Subcutaneous abdominal adipose tissue (tissue), 5 donors: ENCODE data around the gene ARMC10.
"Not testable (repeated sequence)": the region's sequence is repeated elsewhere in the genome, so short reads cannot be mapped to it uniquely, and the experiment has no call there.

Experiments used
- H3K27ac ChIP-seq: one replicate; pipeline ENCODE4 v1.7.0; 2013; ENCODE audit warnings: low read depth, mild to moderate bottlenecking, inconsistent platforms, low read length, moderate library complexity
- H3K27me3 ChIP-seq, 5 donors: one replicate each; pipeline ENCODE4 v1.7.0; 2013; ENCODE audit warnings: low read length in 5 of 5, inconsistent platforms in 1 of 5; ENCODE audit not compliant: control insufficient read depth in 5 of 5, insufficient read depth in 4 of 5
- H3K36me3 ChIP-seq, 5 donors: one replicate each; pipeline ENCODE4 v1.7.0; 2013; ENCODE audit warnings: low read length in 5 of 5; ENCODE audit not compliant: control insufficient read depth in 5 of 5, insufficient read depth in 5 of 5
- H3K4me1 ChIP-seq, 5 donors: one replicate each; pipeline ENCODE4 v1.7.0; 2013; ENCODE audit warnings: low read length in 5 of 5, mild to moderate bottlenecking in 3 of 5, moderate library complexity in 1 of 5; ENCODE audit not compliant: control insufficient read depth in 5 of 5, insufficient read depth in 5 of 5
- H3K4me3 ChIP-seq, 5 donors: one replicate each; pipeline ENCODE4 v1.7.0; 2013; ENCODE audit warnings: low read length in 5 of 5, low read depth in 1 of 5
- H3K9ac ChIP-seq, 5 donors: one replicate each; pipeline ENCODE4 v1.7.0; 2013; ENCODE audit warnings: low read length in 5 of 5, mild to moderate bottlenecking in 4 of 5, moderate library complexity in 3 of 5
- H3K9me3 ChIP-seq, 5 donors: one replicate each; pipeline ENCODE4 v1.7.0; 2013; ENCODE audit warnings: low read length in 5 of 5; ENCODE audit not compliant: control insufficient read depth in 5 of 5
- donor health status: healthy.
- donor health status: healthy.
- donor health status: healthy.
- donor health status: healthy.
- donor health status: healthy.

The ARMC10 gene

GRCh38 chr7:103074519-103075336 lies at the start of gene ARMC10, which contains the start of gene FBXL13:
Gene ARMC10 (plus strand): TSS chr7:103075140. CDS start chr7:103075273, 133 bp downstream.
Gene FBXL13 (minus strand): TSS chr7:103074796.
- Histone ChIP-seq H3K9me3 (no peaks in the 10 kb centered on the region), H3K4me3 (peak within 1 kb of the TSS; percentile 75 to 99 (median 85)), H3K4me1 (peaks cover 3 to 23% (median 17%) of the 10 kb centered on the region in 5 donors), H3K27ac (peak within 1 kb of the TSS; percentile 71), H3K9ac (peak within 1 kb of the TSS; percentile 79 to 92 (median 87)), H3K36me3 (no peaks in the 10 kb centered on the region), H3K27me3 (no peaks in the 10 kb centered on the region)

GRCh38 chr7:103025341-103025740 lies 49.6 kb upstream of the ARMC10 start:
- H3K9me3 ChIP-seq, result no peaks in the 10 kb centered on the region
- no peak overlapping the region for H3K27ac ChIP-seq
- H3K4me3 ChIP-seq, result no peak overlapping the region
- no peak overlapping the region for H3K9ac ChIP-seq
- H3K27me3 ChIP-seq, result no peaks in the 10 kb centered on the region
- H3K4me1 ChIP-seq, result no peaks in the 10 kb centered on the region
- no peaks in the 10 kb centered on the region for H3K36me3 ChIP-seq

DNA sequence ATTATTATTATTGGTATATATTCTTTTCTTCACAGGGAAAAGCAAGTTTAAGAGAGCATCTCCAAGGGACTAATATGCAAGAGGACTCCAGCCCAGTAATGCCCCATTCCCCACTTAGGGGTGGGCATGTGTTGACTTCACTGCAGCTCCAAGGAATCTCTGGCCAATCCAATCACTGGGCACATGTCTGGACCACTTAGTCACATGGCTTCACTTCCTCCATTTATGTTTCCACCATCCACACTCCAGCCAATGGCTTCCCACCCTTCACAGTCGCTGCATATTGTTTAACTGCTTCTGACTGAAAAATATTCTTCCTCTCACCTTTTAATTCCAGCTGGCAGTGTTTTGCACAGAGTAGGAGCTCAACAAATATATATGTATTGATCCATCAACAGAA lies 43.9 kb upstream of the ARMC10 start:
- no peaks in the 10 kb centered on the region for H3K27me3 ChIP-seq
- no peak overlapping the region for H3K9ac ChIP-seq
- no peaks in the 10 kb centered on the region for H3K9me3 ChIP-seq
- H3K36me3 ChIP-seq, result no peaks in the 10 kb centered on the region
- no peaks in the 10 kb centered on the region for H3K4me1 ChIP-seq
- no peak overlapping the region for H3K27ac ChIP-seq
- H3K4me3 ChIP-seq, result no peak overlapping the region

DNA sequence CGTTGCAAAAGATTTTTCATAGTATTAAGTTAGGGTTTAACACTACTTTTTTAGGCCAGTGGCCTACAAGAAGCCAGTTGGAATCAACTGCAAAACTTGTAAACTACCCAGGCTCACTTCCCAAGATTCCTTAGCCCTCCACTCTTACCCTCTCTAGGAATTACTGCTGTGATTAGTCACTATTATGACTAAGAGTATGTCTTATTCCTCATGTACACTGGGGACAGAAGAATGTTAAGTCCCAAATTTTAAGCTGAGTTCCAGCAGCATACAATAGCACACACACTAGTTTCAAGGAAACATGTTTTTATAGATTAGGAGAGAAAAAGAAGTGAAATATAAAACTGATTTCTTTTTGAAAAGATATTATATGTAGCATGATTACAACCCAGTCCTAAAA lies 43.2 kb upstream of the ARMC10 start:
- H3K27me3 ChIP-seq, result no peaks in the 10 kb centered on the region
- no peaks in the 10 kb centered on the region for H3K36me3 ChIP-seq
- no peaks in the 10 kb centered on the region for H3K4me1 ChIP-seq
- no peaks in the 10 kb centered on the region for H3K9me3 ChIP-seq
- H3K27ac ChIP-seq, result no peak overlapping the region
- H3K9ac ChIP-seq, result no peak overlapping the region
- H3K4me3 ChIP-seq, result no peak overlapping the region

DNA sequence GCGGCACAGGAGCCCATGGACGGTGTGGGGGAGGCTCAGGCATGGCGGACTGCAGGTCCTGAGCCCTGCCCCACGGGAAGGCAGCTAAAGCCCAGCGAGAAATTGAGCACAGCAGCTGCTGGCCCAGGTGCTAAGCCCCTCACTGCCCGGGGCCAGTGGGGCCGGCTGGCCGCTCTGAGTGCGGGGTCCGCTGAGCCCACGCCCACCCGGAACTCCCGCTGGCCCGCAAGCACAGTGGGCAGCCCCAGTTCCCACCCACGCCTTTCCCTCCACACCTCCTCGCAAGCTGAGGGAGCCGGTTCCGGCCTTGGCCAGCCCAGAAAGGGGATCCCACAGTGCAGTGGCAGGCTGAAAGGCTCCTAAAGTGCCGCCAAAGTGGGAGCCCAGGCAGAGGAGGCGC lies 40.6 kb upstream of the ARMC10 start:
- not testable (repeated sequence) for H3K4me3 ChIP-seq, H3K4me1 ChIP-seq, H3K9ac ChIP-seq, H3K9me3 ChIP-seq, H3K27ac ChIP-seq, H3K36me3 ChIP-seq, H3K27me3 ChIP-seq

- Histone ChIP-seq H3K9me3 (no peaks in the 10 kb centered on the region), H3K27me3 (no peaks in the 10 kb centered on the region), H3K4me1 (peaks cover 0 to 2% (median 0%) of the 10 kb centered on the region in 5 donors), H3K9ac (no peak overlapping the region), H3K36me3 (no peaks in the 10 kb centered on the region), H3K27ac (no peak overlapping the region), H3K4me3 (no peak overlapping the region)
These were observed 37.5 kb upstream of the ARMC10 start for GRCh38 chr7:103037476-103037822.

- H3K27me3 ChIP-seq, H3K9me3 ChIP-seq, H3K27ac ChIP-seq, H3K36me3 ChIP-seq, H3K4me3 ChIP-seq, H3K9ac ChIP-seq, H3K4me1 ChIP-seq: not testable (repeated sequence)
These were observed 36.9 kb upstream of the ARMC10 start for GRCh38 chr7:103037823-103038739.

GRCh38 chr7:103041815-103042214 lies 33.1 kb upstream of the ARMC10 start:
- H3K36me3 ChIP-seq, H3K4me3 ChIP-seq, H3K27ac ChIP-seq, H3K4me1 ChIP-seq, H3K27me3 ChIP-seq, H3K9ac ChIP-seq: not testable (repeated sequence)
- peaks cover 0 to 13% (median 3%) of the 10 kb centered on the region in 5 donors for H3K9me3 ChIP-seq

DNA sequence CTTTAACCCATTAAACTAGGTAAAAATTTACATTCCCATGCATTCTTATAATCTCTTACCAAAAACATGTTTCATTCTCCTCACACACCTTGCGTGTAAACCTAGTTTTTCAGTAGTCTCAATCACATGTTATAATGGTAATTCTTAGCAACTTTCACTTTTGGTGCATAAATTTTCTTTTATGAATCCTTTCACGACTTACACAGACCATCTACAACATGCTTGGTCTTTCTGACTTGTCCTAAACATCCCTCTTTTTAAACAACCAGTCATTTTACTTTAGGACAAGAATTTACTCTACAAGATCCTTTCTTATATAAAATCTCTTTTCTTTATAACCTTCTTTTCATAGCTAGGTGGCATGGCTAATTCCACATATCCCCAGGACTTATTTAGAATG lies 26.1 kb upstream of the ARMC10 start:
- peaks cover 0 to 11% (median 0%) of the 10 kb centered on the region in 5 donors for H3K9me3 ChIP-seq
- H3K27me3 ChIP-seq, result no peaks in the 10 kb centered on the region
- H3K36me3 ChIP-seq, result no peaks in the 10 kb centered on the region
- no peak overlapping the region for H3K9ac ChIP-seq
- H3K4me3 ChIP-seq, result no peak overlapping the region
- H3K4me1 ChIP-seq, result peaks cover 0 to 3% (median 0%) of the 10 kb centered on the region in 5 donors
- no peak overlapping the region for H3K27ac ChIP-seq

DNA sequence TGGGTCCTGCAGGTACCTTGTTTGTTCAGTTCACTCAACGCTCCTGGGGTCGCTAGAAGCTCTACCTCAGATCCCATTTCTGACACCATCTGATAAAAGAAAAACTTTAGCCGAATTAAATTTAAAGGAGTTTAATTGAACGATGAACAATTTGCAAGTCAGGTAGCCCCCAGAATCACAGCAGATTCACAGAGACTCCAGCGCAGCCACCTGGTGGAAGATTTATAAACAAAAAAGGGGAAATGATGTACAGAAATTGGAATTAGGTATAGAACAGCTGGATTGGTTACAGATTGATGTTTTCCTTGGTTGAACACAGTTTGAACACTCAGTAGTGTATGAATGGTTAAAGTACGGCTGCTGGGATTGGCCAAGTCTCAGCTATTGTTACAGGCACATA lies 23.4 kb upstream of the ARMC10 start:
- H3K4me3 ChIP-seq, result no peak overlapping the region
- no peaks in the 10 kb centered on the region for H3K4me1 ChIP-seq
- H3K27ac ChIP-seq, result no peak overlapping the region
- H3K27me3 ChIP-seq, result no peaks in the 10 kb centered on the region
- no peak overlapping the region for H3K9ac ChIP-seq
- H3K36me3 ChIP-seq, result no peaks in the 10 kb centered on the region
- H3K9me3 ChIP-seq, result peaks cover 0 to 7% (median 0%) of the 10 kb centered on the region in 5 donors
